HepG2 (cell line): ENCODE results near the gene NUDT22. TPM values are rescaled to one million over a fixed set of nuclear protein-coding genes. Genes with fewer than 3 reads are reported as not detected.

ENCODE experiments used
- ASH2L ChIP-seq: fragments of 300-600, 200-600 bp; sonication (generic); IDR thresholded peaks from 2 replicates; pipeline ENCODE4 v1.7.0; 2017; ENCODE audit warnings: low read depth, mild to moderate bottlenecking, moderate library complexity, mixed read lengths, low read length; ENCODE audit not compliant: insufficient read length
- DNMT3B ChIP-seq: conservative IDR thresholded peaks from 2 replicates; pipeline ENCODE4 v1.6.1; 2016; ENCODE audit warnings: missing biosample characterization, control low read depth
- EZH2 ChIP-seq: conservative IDR thresholded peaks from 2 replicates; pipeline ENCODE4 v1.6.1; 2012; ENCODE audit warnings: mild to moderate bottlenecking, low read depth, low read length, moderate library complexity
- HNF4G ChIP-seq, 2 experiments: sonication (generic) in 1 of 2; formaldehyde crosslinking in 1 of 2; IDR thresholded peaks; 2 replicates each; pipeline versions ENCODE4 v1.4.0 to v1.6.1; 2011 to 2020; ENCODE audit warnings: borderline replicate concordance in 2 of 2, low read depth in 2 of 2, mild to moderate bottlenecking in 2 of 2, low read length in 1 of 2, missing genetic modification reagents in 1 of 2, moderate library complexity in 1 of 2
- MIXL1 ChIP-seq: IDR thresholded peaks from 2 replicates; pipeline ENCODE4 v1.6.1; 2016
- RXRA ChIP-seq: sonication (generic); formaldehyde crosslinking; IDR thresholded peaks from 2 replicates; pipeline ENCODE4 v1.5.1; 2020; ENCODE audit warnings: missing genetic modification reagents
- SALL2 ChIP-seq: sonication (generic); formaldehyde crosslinking; IDR thresholded peaks from 2 replicates; pipeline ENCODE4 v1.8.1; 2023; ENCODE audit warnings: mild to moderate bottlenecking, missing genetic modification reagents, inconsistent platforms
- SSRP1 ChIP-seq: IDR thresholded peaks from 2 replicates; pipeline ENCODE4 v1.6.1; 2016; ENCODE audit warnings: control low read depth
- TAF1 ChIP-seq: sonication (generic); formaldehyde crosslinking; IDR thresholded peaks from 2 replicates; pipeline ENCODE4 v1.4.0; 2020; ENCODE audit warnings: missing genetic modification reagents
- ZNF251 ChIP-seq: sonication (generic); formaldehyde crosslinking; IDR thresholded peaks from 2 replicates; pipeline ENCODE4 v1.9.0; 2021; ENCODE audit warnings: mild to moderate bottlenecking, missing genetic modification reagents
- ZNF33B ChIP-seq: sonication (generic); formaldehyde crosslinking; IDR thresholded peaks from 2 replicates; pipeline ENCODE4 v1.5.1; 2020; ENCODE audit warnings: mild to moderate bottlenecking, missing genetic modification reagents
- polyA plus RNA-seq, 8 experiments: library from polyadenylated mRNA; depleted of rRNA in 3 of 8; stranded (reverse) in 7 of 8; unstranded in 1 of 8; fragments of >200 nt; fragmentation: Illumina TruSeq in 4 of 8; extraction: Trizol in 4 of 8; gene quantifications; 2 replicates each; pipeline versions ENCODE4 v1.2.1 to v1.2.3, GENCODE V29; 2011 to 2016; ENCODE audit warnings: low read depth in 4 of 8, missing spikeins in 1 of 8, mixed read lengths in 1 of 8; ENCODE audit not compliant: insufficient read depth in 1 of 8
- total RNA-seq, 5 experiments: library from RNA; depleted of rRNA; stranded (reverse); fragments of >200 nt; fragmentation: Illumina TruSeq; extraction: Trizol; gene quantifications; 2 replicates each; pipeline ENCODE4 v1.2.3, GENCODE V29; 2016; ENCODE audit warnings: low read depth in 1 of 5
- TF ChIP-seq, protein P1 (sequence below): IDR thresholded peaks from 2 replicates; pipeline ENCODE4 v1.6.1; 2016; ENCODE audit warnings: low read depth, missing genetic modification reagents, missing compliant biosample characterization
- TF ChIP-seq, protein P2 (sequence below): sonication (generic); formaldehyde crosslinking; IDR thresholded peaks from 2 replicates; pipeline ENCODE4 v1.5.0; 2020; ENCODE audit warnings: mild to moderate bottlenecking, missing genetic modification reagents
- TF ChIP-seq, protein P3 (sequence below): sonication (generic); formaldehyde crosslinking; IDR thresholded peaks from 2 replicates; pipeline ENCODE4 v1.4.0; 2020; ENCODE audit warnings: missing genetic modification reagents, mild to moderate bottlenecking, borderline replicate concordance
- TF ChIP-seq, protein P4 (sequence below): sonication (generic); formaldehyde crosslinking; conservative IDR thresholded peaks from 2 replicates; pipeline ENCODE4 v1.8.0; 2022; ENCODE audit warnings: low read depth, missing genetic modification reagents
- TF ChIP-seq, protein P5 (sequence below): sonication (generic); IDR thresholded peaks from 2 replicates; pipeline ENCODE4 v1.6.1; 2016; ENCODE audit warnings: low read depth, borderline replicate concordance

NUDT22 gene
- total and polyA plus RNA-seq, 2 of the 13 experiments (the other 11 are each of a cell fraction or from before 2014, with no cell fraction given): 33.5 to 39.8 TPM

DNA sequence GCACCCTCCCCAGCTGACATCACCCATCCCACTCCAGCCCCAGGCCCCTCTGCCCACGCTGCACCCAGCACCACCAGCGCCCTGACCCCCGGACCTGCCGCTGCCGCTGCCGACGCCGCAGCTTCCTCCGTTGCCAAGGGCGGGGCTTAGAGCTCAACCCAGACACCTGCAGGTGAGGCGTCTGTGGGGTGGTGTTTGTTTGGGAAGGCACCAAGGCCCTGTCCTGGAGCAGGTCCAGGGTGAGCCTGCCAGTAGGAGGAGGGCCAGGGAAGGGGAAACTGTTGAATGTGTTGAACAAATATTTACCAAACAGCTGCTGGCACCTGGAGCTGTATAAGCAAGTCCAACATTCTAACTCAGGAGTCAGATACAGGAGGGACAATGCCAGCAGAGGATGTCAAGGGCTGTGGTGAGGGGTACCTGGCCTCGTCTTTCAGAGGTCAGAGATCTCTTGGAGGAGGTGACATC lies 11.4 kb downstream of the NUDT22 start (continued):
- TF ChIP-seq, protein P1, sequence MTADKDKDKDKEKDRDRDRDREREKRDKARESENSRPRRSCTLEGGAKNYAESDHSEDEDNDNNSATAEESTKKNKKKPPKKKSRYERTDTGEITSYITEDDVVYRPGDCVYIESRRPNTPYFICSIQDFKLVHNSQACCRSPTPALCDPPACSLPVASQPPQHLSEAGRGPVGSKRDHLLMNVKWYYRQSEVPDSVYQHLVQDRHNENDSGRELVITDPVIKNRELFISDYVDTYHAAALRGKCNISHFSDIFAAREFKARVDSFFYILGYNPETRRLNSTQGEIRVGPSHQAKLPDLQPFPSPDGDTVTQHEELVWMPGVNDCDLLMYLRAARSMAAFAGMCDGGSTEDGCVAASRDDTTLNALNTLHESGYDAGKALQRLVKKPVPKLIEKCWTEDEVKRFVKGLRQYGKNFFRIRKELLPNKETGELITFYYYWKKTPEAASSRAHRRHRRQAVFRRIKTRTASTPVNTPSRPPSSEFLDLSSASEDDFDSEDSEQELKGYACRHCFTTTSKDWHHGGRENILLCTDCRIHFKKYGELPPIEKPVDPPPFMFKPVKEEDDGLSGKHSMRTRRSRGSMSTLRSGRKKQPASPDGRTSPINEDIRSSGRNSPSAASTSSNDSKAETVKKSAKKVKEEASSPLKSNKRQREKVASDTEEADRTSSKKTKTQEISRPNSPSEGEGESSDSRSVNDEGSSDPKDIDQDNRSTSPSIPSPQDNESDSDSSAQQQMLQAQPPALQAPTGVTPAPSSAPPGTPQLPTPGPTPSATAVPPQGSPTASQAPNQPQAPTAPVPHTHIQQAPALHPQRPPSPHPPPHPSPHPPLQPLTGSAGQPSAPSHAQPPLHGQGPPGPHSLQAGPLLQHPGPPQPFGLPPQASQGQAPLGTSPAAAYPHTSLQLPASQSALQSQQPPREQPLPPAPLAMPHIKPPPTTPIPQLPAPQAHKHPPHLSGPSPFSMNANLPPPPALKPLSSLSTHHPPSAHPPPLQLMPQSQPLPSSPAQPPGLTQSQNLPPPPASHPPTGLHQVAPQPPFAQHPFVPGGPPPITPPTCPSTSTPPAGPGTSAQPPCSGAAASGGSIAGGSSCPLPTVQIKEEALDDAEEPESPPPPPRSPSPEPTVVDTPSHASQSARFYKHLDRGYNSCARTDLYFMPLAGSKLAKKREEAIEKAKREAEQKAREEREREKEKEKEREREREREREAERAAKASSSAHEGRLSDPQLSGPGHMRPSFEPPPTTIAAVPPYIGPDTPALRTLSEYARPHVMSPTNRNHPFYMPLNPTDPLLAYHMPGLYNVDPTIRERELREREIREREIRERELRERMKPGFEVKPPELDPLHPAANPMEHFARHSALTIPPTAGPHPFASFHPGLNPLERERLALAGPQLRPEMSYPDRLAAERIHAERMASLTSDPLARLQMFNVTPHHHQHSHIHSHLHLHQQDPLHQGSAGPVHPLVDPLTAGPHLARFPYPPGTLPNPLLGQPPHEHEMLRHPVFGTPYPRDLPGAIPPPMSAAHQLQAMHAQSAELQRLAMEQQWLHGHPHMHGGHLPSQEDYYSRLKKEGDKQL (CRISPR knock-in tag): peak; percentile 61; the same call in 1 of the 2 replicates
- no peak for TF ChIP-seq EZH2
- TF ChIP-seq HNF4G (IDR thresholded peaks at IDR 0.05; ENCODE audit: borderline replicate concordance, low read depth, low read length): peak; percentile 6; the same call in 1 of the 2 replicates
- no peak for TF ChIP-seq HNF4G (CRISPR knock-in tag; IDR thresholded peaks at IDR 0.05; ENCODE audit: borderline replicate concordance, low read depth)
- TF ChIP-seq, protein P2, sequence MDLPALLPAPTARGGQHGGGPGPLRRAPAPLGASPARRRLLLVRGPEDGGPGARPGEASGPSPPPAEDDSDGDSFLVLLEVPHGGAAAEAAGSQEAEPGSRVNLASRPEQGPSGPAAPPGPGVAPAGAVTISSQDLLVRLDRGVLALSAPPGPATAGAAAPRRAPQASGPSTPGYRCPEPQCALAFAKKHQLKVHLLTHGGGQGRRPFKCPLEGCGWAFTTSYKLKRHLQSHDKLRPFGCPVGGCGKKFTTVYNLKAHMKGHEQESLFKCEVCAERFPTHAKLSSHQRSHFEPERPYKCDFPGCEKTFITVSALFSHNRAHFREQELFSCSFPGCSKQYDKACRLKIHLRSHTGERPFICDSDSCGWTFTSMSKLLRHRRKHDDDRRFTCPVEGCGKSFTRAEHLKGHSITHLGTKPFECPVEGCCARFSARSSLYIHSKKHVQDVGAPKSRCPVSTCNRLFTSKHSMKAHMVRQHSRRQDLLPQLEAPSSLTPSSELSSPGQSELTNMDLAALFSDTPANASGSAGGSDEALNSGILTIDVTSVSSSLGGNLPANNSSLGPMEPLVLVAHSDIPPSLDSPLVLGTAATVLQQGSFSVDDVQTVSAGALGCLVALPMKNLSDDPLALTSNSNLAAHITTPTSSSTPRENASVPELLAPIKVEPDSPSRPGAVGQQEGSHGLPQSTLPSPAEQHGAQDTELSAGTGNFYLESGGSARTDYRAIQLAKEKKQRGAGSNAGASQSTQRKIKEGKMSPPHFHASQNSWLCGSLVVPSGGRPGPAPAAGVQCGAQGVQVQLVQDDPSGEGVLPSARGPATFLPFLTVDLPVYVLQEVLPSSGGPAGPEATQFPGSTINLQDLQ (CRISPR knock-in tag): no peak
- peak; percentile 20; the same call in 1 of the 2 replicates for TF ChIP-seq MIXL1 (CRISPR knock-in tag)
- peak; percentile 56; the same call in 1 of the 2 replicates for TF ChIP-seq RXRA
- TF ChIP-seq DNMT3B: no peak
- TF ChIP-seq, protein P3, sequence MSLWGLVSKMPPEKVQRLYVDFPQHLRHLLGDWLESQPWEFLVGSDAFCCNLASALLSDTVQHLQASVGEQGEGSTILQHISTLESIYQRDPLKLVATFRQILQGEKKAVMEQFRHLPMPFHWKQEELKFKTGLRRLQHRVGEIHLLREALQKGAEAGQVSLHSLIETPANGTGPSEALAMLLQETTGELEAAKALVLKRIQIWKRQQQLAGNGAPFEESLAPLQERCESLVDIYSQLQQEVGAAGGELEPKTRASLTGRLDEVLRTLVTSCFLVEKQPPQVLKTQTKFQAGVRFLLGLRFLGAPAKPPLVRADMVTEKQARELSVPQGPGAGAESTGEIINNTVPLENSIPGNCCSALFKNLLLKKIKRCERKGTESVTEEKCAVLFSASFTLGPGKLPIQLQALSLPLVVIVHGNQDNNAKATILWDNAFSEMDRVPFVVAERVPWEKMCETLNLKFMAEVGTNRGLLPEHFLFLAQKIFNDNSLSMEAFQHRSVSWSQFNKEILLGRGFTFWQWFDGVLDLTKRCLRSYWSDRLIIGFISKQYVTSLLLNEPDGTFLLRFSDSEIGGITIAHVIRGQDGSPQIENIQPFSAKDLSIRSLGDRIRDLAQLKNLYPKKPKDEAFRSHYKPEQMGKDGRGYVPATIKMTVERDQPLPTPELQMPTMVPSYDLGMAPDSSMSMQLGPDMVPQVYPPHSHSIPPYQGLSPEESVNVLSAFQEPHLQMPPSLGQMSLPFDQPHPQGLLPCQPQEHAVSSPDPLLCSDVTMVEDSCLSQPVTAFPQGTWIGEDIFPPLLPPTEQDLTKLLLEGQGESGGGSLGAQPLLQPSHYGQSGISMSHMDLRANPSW (CRISPR knock-in tag): no peak
- no peak for TF ChIP-seq ZNF33B
- TF ChIP-seq SSRP1 (CRISPR knock-in tag): no peak
- peak; percentile 39 for TF ChIP-seq ASH2L
- TF ChIP-seq, protein P4, sequence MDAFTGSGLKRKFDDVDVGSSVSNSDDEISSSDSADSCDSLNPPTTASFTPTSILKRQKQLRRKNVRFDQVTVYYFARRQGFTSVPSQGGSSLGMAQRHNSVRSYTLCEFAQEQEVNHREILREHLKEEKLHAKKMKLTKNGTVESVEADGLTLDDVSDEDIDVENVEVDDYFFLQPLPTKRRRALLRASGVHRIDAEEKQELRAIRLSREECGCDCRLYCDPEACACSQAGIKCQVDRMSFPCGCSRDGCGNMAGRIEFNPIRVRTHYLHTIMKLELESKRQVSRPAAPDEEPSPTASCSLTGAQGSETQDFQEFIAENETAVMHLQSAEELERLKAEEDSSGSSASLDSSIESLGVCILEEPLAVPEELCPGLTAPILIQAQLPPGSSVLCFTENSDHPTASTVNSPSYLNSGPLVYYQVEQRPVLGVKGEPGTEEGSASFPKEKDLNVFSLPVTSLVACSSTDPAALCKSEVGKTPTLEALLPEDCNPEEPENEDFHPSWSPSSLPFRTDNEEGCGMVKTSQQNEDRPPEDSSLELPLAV (CRISPR knock-in tag): no peak
- TF ChIP-seq SALL2 (CRISPR knock-in tag): 0 out of 2 replicates have a peak, but pooled peaks have one; percentile 40
- TF ChIP-seq, protein P5, sequence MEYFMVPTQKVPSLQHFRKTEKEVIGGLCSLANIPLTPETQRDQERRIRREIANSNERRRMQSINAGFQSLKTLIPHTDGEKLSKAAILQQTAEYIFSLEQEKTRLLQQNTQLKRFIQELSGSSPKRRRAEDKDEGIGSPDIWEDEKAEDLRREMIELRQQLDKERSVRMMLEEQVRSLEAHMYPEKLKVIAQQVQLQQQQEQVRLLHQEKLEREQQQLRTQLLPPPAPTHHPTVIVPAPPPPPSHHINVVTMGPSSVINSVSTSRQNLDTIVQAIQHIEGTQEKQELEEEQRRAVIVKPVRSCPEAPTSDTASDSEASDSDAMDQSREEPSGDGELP: peak; percentile 93
- no peak for TF ChIP-seq TAF1 (CRISPR knock-in tag)
- no peak for TF ChIP-seq ZNF251 (CRISPR knock-in tag)
